IMR-90 (cell line): Measurements from ENCODE around the gene RNU6-7. TPM values are rescaled to one million over a fixed set of nuclear protein-coding genes. Genes with fewer than 3 reads are reported as not detected.

Source experiments
- ATAC-seq: fragments of 200-7000 bp; cut with Tn5 transposase; 2 replicates; pipeline ENCODE4 v1.9.1; 2020; ENCODE audit warnings: low read depth, mild to moderate bottlenecking, moderate library complexity
- BruUV-seq: library from RNA; stranded (reverse); fragments of 400-500 nt; replicated peaks from 2 replicates; lab custom pipeline; 2021; lab: Mats Ljungman, UMichigan
- CTCF ChIA-PET: fragments of 300-600 bp; formaldehyde crosslinking; extraction: SDS; loops from one replicate; lab custom pipeline; 2021; ENCODE audit warnings: antibody characterized with exemption; lab: Yijun Ruan, JAX
- POLR2A ChIA-PET: fragments of 300-600 bp; sonication (Branson Sonifier 250); formaldehyde crosslinking; loops from one replicate; lab custom pipeline; 2022; ENCODE audit warnings: antibody characterized with exemption; ENCODE audit not compliant: unreplicated experiment; lab: Charles Lee
- DNase-seq: peaks from one replicate; pipeline ENCODE4 v3.0.0; 2013
- H2AFZ ChIP-seq: replicated peaks from 2 replicates; pipeline ENCODE3; 2013; ENCODE audit warnings: low read length, mild to moderate bottlenecking; ENCODE audit not compliant: poor library complexity
- H2AK5ac ChIP-seq: 2 replicates; pipeline ENCODE4 v1.6.1; 2013; ENCODE audit warnings: low read depth, low read length, inconsistent platforms
- H2AK9ac ChIP-seq: replicated peaks from 2 replicates; pipeline ENCODE3; 2013; ENCODE audit warnings: mild to moderate bottlenecking, low read depth, low read length, moderate library complexity; ENCODE audit not compliant: poor library complexity
- H2BK120ac ChIP-seq: 2 replicates; pipeline ENCODE4 v1.6.1; 2013; ENCODE audit warnings: low read depth, low read length, inconsistent platforms
- H2BK15ac ChIP-seq: 3 replicates; pipeline ENCODE4 v1.6.1; 2013; ENCODE audit warnings: low read depth, low read length, inconsistent platforms
- H2BK20ac ChIP-seq: 2 replicates; pipeline ENCODE4 v1.6.1; 2013; ENCODE audit warnings: low read depth, mild to moderate bottlenecking, inconsistent platforms, low read length, moderate library complexity
- H2BK5ac ChIP-seq: 2 replicates; pipeline ENCODE4 v1.6.1; 2013; ENCODE audit warnings: mild to moderate bottlenecking, low read depth, low read length, inconsistent platforms; ENCODE audit not compliant: poor library complexity, severe bottlenecking
- H3K14ac ChIP-seq: replicated peaks from 2 replicates; pipeline ENCODE4 v1.6.1; 2013; ENCODE audit warnings: low read depth, low read length, inconsistent platforms
- H3K18ac ChIP-seq: 2 replicates; pipeline ENCODE4 v1.6.1; 2013; ENCODE audit warnings: low read depth, low read length, control low read depth
- H3K23ac ChIP-seq: 2 replicates; pipeline ENCODE4 v1.6.1; 2013; ENCODE audit warnings: low read depth, low read length, inconsistent platforms
- H3K27ac ChIP-seq: 2 replicates; pipeline ENCODE4 v1.5.1; 2013; ENCODE audit warnings: mild to moderate bottlenecking, control low read depth, low read length; ENCODE audit not compliant: insufficient read depth
- H3K27me3 ChIP-seq: 2 replicates; pipeline ENCODE4 v1.6.1; 2013; ENCODE audit warnings: low read length; ENCODE audit not compliant: control insufficient read depth, insufficient read depth
- H3K36me3 ChIP-seq: 2 replicates; pipeline ENCODE4 v1.6.1; 2013; ENCODE audit warnings: low read length, mixed read lengths; ENCODE audit not compliant: control insufficient read depth, insufficient read depth
- H3K4ac ChIP-seq: 2 replicates; pipeline ENCODE4 v1.6.1; 2013; ENCODE audit warnings: low read depth, low read length, inconsistent platforms
- H3K4me1 ChIP-seq: 2 replicates; pipeline ENCODE4 v1.6.1; 2013; ENCODE audit warnings: low read length, mixed read lengths; ENCODE audit not compliant: control insufficient read depth, insufficient read depth
- H3K4me2 ChIP-seq: 2 replicates; pipeline ENCODE4 v1.6.1; 2013; ENCODE audit warnings: low read depth, mild to moderate bottlenecking, control low read depth, low read length, moderate library complexity
- H3K4me3 ChIP-seq: 2 replicates; pipeline ENCODE4 v1.5.1; 2013; ENCODE audit warnings: low read depth, mild to moderate bottlenecking, control low read depth, low read length, moderate library complexity; ENCODE audit not compliant: insufficient read depth
- H3K56ac ChIP-seq: 2 replicates; pipeline ENCODE4 v1.6.1; 2013; ENCODE audit warnings: low read length, inconsistent platforms; ENCODE audit not compliant: insufficient read depth; ENCODE audit errors: extremely low read depth
- H3K79me1 ChIP-seq, 2 experiments: 2 replicates each; pipeline ENCODE4 v1.6.1; 2013; ENCODE audit warnings: low read length in 2 of 2, inconsistent platforms in 1 of 2, low read depth in 1 of 2
- H3K9ac ChIP-seq: 2 replicates; pipeline ENCODE4 v1.6.1; 2013; ENCODE audit warnings: low read depth, low read length, control low read depth
- H3K9me1 ChIP-seq: 2 replicates; pipeline ENCODE4 v1.6.1; 2013; ENCODE audit warnings: low read length, inconsistent platforms; ENCODE audit not compliant: insufficient read depth
- H3K9me3 ChIP-seq: 2 replicates; pipeline ENCODE4 v1.6.1; 2013; ENCODE audit warnings: low read length; ENCODE audit not compliant: control insufficient read depth, insufficient read depth
- H4K20me1 ChIP-seq: 2 replicates; pipeline ENCODE4 v1.6.1; 2013; ENCODE audit warnings: low read length, inconsistent platforms; ENCODE audit not compliant: insufficient read depth
- H4K5ac ChIP-seq: 2 replicates; pipeline ENCODE4 v1.6.1; 2013; ENCODE audit warnings: mild to moderate bottlenecking, low read depth, low read length, control low read depth
- H4K8ac ChIP-seq, 2 experiments: 2 replicates each; pipeline ENCODE4 v1.6.1; 2013; ENCODE audit warnings: low read depth in 2 of 2, low read length in 2 of 2, control low read depth in 1 of 2, inconsistent platforms in 1 of 2
- H4K91ac ChIP-seq: 2 replicates; pipeline ENCODE4 v1.6.1; 2013; ENCODE audit warnings: low read depth, low read length, inconsistent platforms; ENCODE audit not compliant: insufficient read depth
- BHLHE40 ChIP-seq: fragments of 150-350 bp; IDR thresholded peaks from 2 replicates; pipeline ENCODE4 v1.6.1; 2016; ENCODE audit warnings: mild to moderate bottlenecking, low read depth, low read length
- CHD1 ChIP-seq: IDR thresholded peaks from 2 replicates; pipeline ENCODE4 v1.6.1; 2012; ENCODE audit warnings: low read depth, low read length, improper control_type of control experiment
- CTCF ChIP-seq: conservative IDR thresholded peaks from 2 replicates; pipeline ENCODE4 v1.5.1; 2012; ENCODE audit warnings: mild to moderate bottlenecking, low read depth, low read length, improper control_type of control experiment
- ELK1 ChIP-seq: fragments of 150-350 bp; IDR thresholded peaks from 2 replicates; pipeline ENCODE4 v1.6.1; 2016; ENCODE audit warnings: low read depth, mild to moderate bottlenecking, low read length, moderate library complexity, borderline replicate concordance
- MAZ ChIP-seq: IDR thresholded peaks from 2 replicates; pipeline ENCODE4 v1.6.1; 2012; ENCODE audit warnings: low read depth, mild to moderate bottlenecking, low read length, improper control_type of control experiment, moderate library complexity, borderline replicate concordance
- MXI1 ChIP-seq: IDR thresholded peaks from 2 replicates; pipeline ENCODE4 v1.6.1; 2012; ENCODE audit warnings: low read depth, mild to moderate bottlenecking, low read length, moderate library complexity, borderline replicate concordance
- NFE2L2 ChIP-seq: fragments of 150-350 bp; IDR thresholded peaks from 2 replicates; pipeline ENCODE4 v1.6.1; 2016; ENCODE audit warnings: low read depth, mild to moderate bottlenecking, low read length
- RCOR1 ChIP-seq: IDR thresholded peaks from 2 replicates; pipeline ENCODE4 v1.6.1; 2012; ENCODE audit warnings: mild to moderate bottlenecking, low read length, improper control_type of control experiment; ENCODE audit not compliant: insufficient replicate concordance
- SMC3 ChIP-seq: fragments of 150-350 bp; IDR thresholded peaks from 2 replicates; pipeline ENCODE4 v1.6.1; 2016; ENCODE audit warnings: low read depth, mild to moderate bottlenecking, antibody characterized with exemption, low read length, moderate library complexity
- WGBS, 2 experiments: methylation state at CpG; one replicate each; pipeline versions ENCODE4 v1.1.5 to v1.1.7; 2013; ENCODE audit warnings: missing lambda C conversion rate in 2 of 2; ENCODE audit not compliant: insufficient read length in 1 of 2; ENCODE audit errors: extremely low coverage in 2 of 2; 5-methylcytosine and 5-hydroxymethylcytosine counted together
- dilution Hi-C: fragments of 300-500 bp; cut with HindIII; formaldehyde crosslinking; loops from one replicate; pipeline ENCODE4 v1.14.3; 2018; ENCODE audit warnings: low sequenced_read_pairs; ENCODE audit not compliant: unreplicated experiment
- in situ Hi-C: fragments of 300-500 bp; cut with MboI; formaldehyde crosslinking; loops from 3 replicates; pipeline ENCODE4 v1.14.3; 2019; ENCODE audit warnings: low sequenced_read_pairs, inconsistent platforms, mixed read lengths
- intact Hi-C: fragments of 100-400 bp; cut with micrococcal nuclease; formaldehyde crosslinking; loops from 2 replicates; pipeline ENCODE4 v1.10.0; 2022
- polyA plus RNA-seq, 3 experiments: library from polyadenylated mRNA; depleted of rRNA; stranded (reverse); fragments of >200 nt; gene quantifications; 2 replicates each; pipeline ENCODE4 v1.2.3, GENCODE V29; 2012; ENCODE audit warnings: low replicate concordance in 1 of 3
- total RNA-seq: library from RNA; depleted of rRNA; stranded (reverse); fragments of >200 nt; gene quantifications from 2 replicates; pipeline ENCODE4 v1.2.3, GENCODE V29; 2012

Gene RNU6-7
- total and polyA plus RNA-seq, 2 of the 4 experiments (the other 2 are of a cell fraction), result not detected

GRCh38 chr14:32217301-32217700 is 15.5 kb downstream of the RNU6-7 start:
- Histone ChIP-seq H4K20me1 (no peaks in the 10 kb centered on the region), H3K4me1 (no peaks in the 10 kb centered on the region), H3K9ac (no peak overlapping the region), H3K23ac (no peak overlapping the region), H2BK20ac (no peak overlapping the region), H3K4me2 (no peak overlapping the region), H4K91ac (no peak overlapping the region), H2AFZ (no peak overlapping the region), H3K56ac (no peak overlapping the region), H2AK5ac (no peak overlapping the region), H4K5ac (no peak overlapping the region), H3K4me3 (no peak overlapping the region), H2AK9ac (no peak overlapping the region), H3K18ac (no peak overlapping the region), H3K14ac (no peak overlapping the region), H2BK120ac (no peak overlapping the region), H3K9me3 (no peaks in the 10 kb centered on the region), H2BK5ac (no peak overlapping the region), H3K4ac (no peak overlapping the region), H3K9me1 (no peaks in the 10 kb centered on the region), H2BK15ac (no peak overlapping the region), H3K27me3 (peaks cover 8% of the 10 kb centered on the region), H3K36me3 (no peaks in the 10 kb centered on the region), H4K8ac (no peak overlapping the region), H3K79me1 (no peaks in the 10 kb centered on the region), H3K27ac (no peak overlapping the region)
- POLR2A ChIA-PET, result no interaction called here
- ATAC-seq (no peak), DNase-seq (no peak)
- WGBS, 2 experiments, result no CpG with 5 or more reads among the region's 5 CpGs
- intact Hi-C loops (no loop called here), dilution Hi-C loops (no loop called here), in situ Hi-C loops (no loop called here)
- TF ChIP-seq SMC3 (no peak), RCOR1 (no peak), MAZ (no peak), MXI1 (no peak), NFE2L2 (no peak), CTCF (no peak), ELK1 (no peak), CHD1 (no peak), BHLHE40 (no peak)
- CTCF ChIA-PET, result no interaction called here
- no TSS peak for BruUV-seq
